OCI-LY1 (cell line): ENCODE data around the gene ITK.

Experiments used
- H2AFZ ChIP-seq: fragments of 200-600 bp; sonication (generic), shearing (Covaris generic); 2 replicates; pipeline ENCODE4 v1.6.0; 2014; ENCODE audit warnings: antibody characterized with exemption, mild to moderate bottlenecking, low read length
- H3F3A ChIP-seq: fragments of 200-600 bp; sonication (generic), shearing (Covaris generic); 2 replicates; pipeline ENCODE4 v1.6.0; 2014; ENCODE audit warnings: mild to moderate bottlenecking, antibody characterized with exemption, low read length, moderate library complexity; ENCODE audit not compliant: insufficient read depth
- H3K27ac ChIP-seq: fragments of 200-600 bp; sonication (generic); 2 replicates; pipeline ENCODE4 v1.5.1; 2014; ENCODE audit warnings: low read length, mixed run types, mild to moderate bottlenecking, low read depth; ENCODE audit not compliant: poor library complexity, severe bottlenecking
- H3K27me3 ChIP-seq: fragments of 200-600 bp; sonication (generic); 2 replicates; pipeline ENCODE4 v1.6.0; 2014; ENCODE audit warnings: antibody characterized with exemption, mild to moderate bottlenecking, low read length, moderate library complexity; ENCODE audit not compliant: insufficient read depth
- H3K36me3 ChIP-seq: fragments of 200-600 bp; sonication (generic); 2 replicates; pipeline ENCODE4 v1.6.1; 2014; ENCODE audit warnings: mild to moderate bottlenecking, antibody characterized with exemption, low read length, moderate library complexity, mixed read lengths; ENCODE audit not compliant: insufficient read depth
- H3K4me1 ChIP-seq: fragments of 200-600 bp; sonication (generic); 2 replicates; pipeline ENCODE4 v1.5.1; 2014; ENCODE audit warnings: mild to moderate bottlenecking, low read length, moderate library complexity; ENCODE audit not compliant: insufficient read depth, severe bottlenecking
- H3K4me2 ChIP-seq: fragments of 200-600 bp; sonication (generic), shearing (Covaris generic); 2 replicates; pipeline ENCODE4 v1.6.1; 2014; ENCODE audit warnings: low read length
- H3K4me3 ChIP-seq: fragments of 200-600 bp; sonication (generic); 2 replicates; pipeline ENCODE4 v1.5.1; 2014; ENCODE audit warnings: low read length, low read depth, mild to moderate bottlenecking, mixed read lengths; ENCODE audit not compliant: poor library complexity, severe bottlenecking
- H3K79me2 ChIP-seq: fragments of 200-600 bp; shearing (Covaris generic); 2 replicates; pipeline ENCODE4 v1.6.1; 2016; ENCODE audit warnings: mixed run types, low read length, mixed read lengths; ENCODE audit not compliant: insufficient read depth
- H3K9ac ChIP-seq: fragments of 200-600 bp; sonication (generic), shearing (Covaris generic); 2 replicates; pipeline ENCODE4 v1.6.1; 2014; ENCODE audit warnings: mild to moderate bottlenecking, low read length, mixed read lengths
- H3K9me2 ChIP-seq: fragments of 200-600 bp; sonication (generic), shearing (Covaris generic); 2 replicates; pipeline ENCODE4 v1.6.1; 2014; ENCODE audit warnings: low read depth, mild to moderate bottlenecking, low read length, mixed read lengths
- H3K9me3 ChIP-seq: fragments of 200-600 bp; shearing (Covaris generic); 2 replicates; pipeline ENCODE4 v1.6.1; 2014; ENCODE audit warnings: low read length, mixed read lengths
- H4K20me1 ChIP-seq: fragments of 200-600 bp; sonication (generic), shearing (Covaris generic); 2 replicates; pipeline ENCODE4 v1.6.0; 2016; ENCODE audit warnings: mild to moderate bottlenecking, low read length; ENCODE audit not compliant: insufficient read depth
- CTCF ChIP-seq: fragments of 200-600 bp; sonication (generic), shearing (Covaris generic); IDR thresholded peaks from 2 replicates; pipeline ENCODE4 v1.5.1; 2017; ENCODE audit warnings: mild to moderate bottlenecking, antibody characterized with exemption, low read length, moderate library complexity, mixed read lengths
- EZH2 ChIP-seq: fragments of 200-600 bp; sonication (generic), shearing (Covaris generic); IDR thresholded peaks from 2 replicates; pipeline ENCODE4 v1.8.0; 2017; ENCODE audit warnings: borderline replicate concordance, mixed run types, mild to moderate bottlenecking, antibody characterized with exemption, low read length, moderate library complexity, mixed read lengths

Gene ITK

GRCh38 chr5:157212307-157212706 is 31.7 kb downstream of the ITK start:
- Histone ChIP-seq H3F3A (no peaks in the 10 kb centered on the region), H3K27ac (peak overlapping the region; percentile 94), H3K36me3 (peaks cover 55% of the 10 kb centered on the region), H3K9me3 (no peaks in the 10 kb centered on the region), H4K20me1 (no peaks in the 10 kb centered on the region), H3K79me2 (no peaks in the 10 kb centered on the region), H2AFZ (no peak overlapping the region), H3K9ac (no peak overlapping the region), H3K4me3 (no peak overlapping the region), H3K4me2 (no peak overlapping the region), H3K9me2 (no peaks in the 10 kb centered on the region), H3K4me1 (peaks cover 80% of the 10 kb centered on the region), H3K27me3 (no peaks in the 10 kb centered on the region)
- no peak for TF ChIP-seq CTCF
- no peak for TF ChIP-seq EZH2

DNA sequence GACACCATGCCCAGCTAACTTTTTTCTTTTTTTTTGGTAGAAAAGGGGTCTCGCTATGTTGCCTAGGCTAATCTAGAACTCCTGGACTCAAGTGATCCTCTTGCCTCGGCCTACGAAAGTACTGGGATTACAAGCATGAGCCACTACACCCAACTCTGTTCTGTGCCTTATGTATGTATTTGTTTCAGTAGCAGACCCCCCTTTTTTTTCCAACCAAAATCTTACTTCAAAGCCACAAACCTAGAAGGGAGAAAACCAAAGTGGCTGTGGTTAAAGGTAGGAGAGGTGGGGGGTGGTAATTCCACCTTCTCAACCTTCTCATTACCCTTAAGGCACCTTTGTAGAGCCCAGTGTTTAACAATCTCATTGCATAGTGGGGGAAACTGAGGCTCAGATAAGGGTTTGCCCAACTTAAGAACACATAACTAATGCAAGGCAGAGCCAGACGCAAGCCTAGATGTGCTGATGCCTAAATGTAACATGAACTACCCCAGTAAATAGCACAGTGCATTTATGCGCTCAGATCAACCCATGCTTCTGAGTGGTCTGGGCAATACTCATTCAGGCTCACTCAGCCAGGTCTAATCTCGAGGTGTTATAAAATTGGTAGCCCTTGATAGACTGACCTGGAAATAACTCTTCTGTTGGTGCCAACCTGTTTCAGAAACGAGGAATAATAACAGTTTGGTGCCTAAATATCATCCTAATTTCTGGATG is 33.0 kb downstream of the ITK start:
- H3F3A ChIP-seq = no peaks in the 10 kb centered on the region
- peaks cover 63% of the 10 kb centered on the region for H3K36me3 ChIP-seq
- peak overlapping the region; percentile 61; the same call in 1 of the 2 replicates for H3K4me2 ChIP-seq
- H3K4me1 ChIP-seq = peaks cover 89% of the 10 kb centered on the region
- no peaks in the 10 kb centered on the region for H3K9me3 ChIP-seq
- TF ChIP-seq EZH2 = no peak
- TF ChIP-seq CTCF = no peak
- H4K20me1 ChIP-seq = no peaks in the 10 kb centered on the region
- H3K9me2 ChIP-seq = no peaks in the 10 kb centered on the region
- H3K27me3 ChIP-seq = no peaks in the 10 kb centered on the region
- H2AFZ ChIP-seq = no peak overlapping the region
- H3K79me2 ChIP-seq = no peaks in the 10 kb centered on the region
- peak overlapping the region; percentile 94 for H3K27ac ChIP-seq
- H3K9ac ChIP-seq = peak overlapping the region; percentile 51; the same call in 1 of the 2 replicates
- H3K4me3 ChIP-seq = peak overlapping the region; percentile 18

GRCh38 chr5:157214415-157214814 is 33.8 kb downstream of the ITK start:
- H3F3A ChIP-seq = no peaks in the 10 kb centered on the region
- no peaks in the 10 kb centered on the region for H3K27me3 ChIP-seq
- no peaks in the 10 kb centered on the region for H3K9me2 ChIP-seq
- H2AFZ ChIP-seq = no peak overlapping the region
- H3K9me3 ChIP-seq = no peaks in the 10 kb centered on the region
- peak overlapping the region; percentile 61 for H3K4me2 ChIP-seq
- H3K27ac ChIP-seq = peak overlapping the region; percentile 94
- H4K20me1 ChIP-seq = no peaks in the 10 kb centered on the region
- H3K9ac ChIP-seq = peak overlapping the region; percentile 51
- TF ChIP-seq CTCF = no peak
- TF ChIP-seq EZH2 = no peak
- peaks cover 64% of the 10 kb centered on the region for H3K36me3 ChIP-seq
- H3K4me3 ChIP-seq = peak overlapping the region; percentile 18
- H3K4me1 ChIP-seq = peaks cover 86% of the 10 kb centered on the region
- no peaks in the 10 kb centered on the region for H3K79me2 ChIP-seq
